GM10847 (cell line): ENCODE measurements around the gene FARP2.

Experiments
- POLR2A ChIP-seq: IDR thresholded peaks from 2 replicates; pipeline ENCODE4 v1.6.1; 2011; ENCODE audit not compliant: insufficient read length; ENCODE audit errors: extremely low read depth

The FARP2 gene

GRCh38 chr2:241417626-241418025 is 61.5 kb downstream of the FARP2 start:
- TF ChIP-seq POLR2A = no peak

GRCh38 chr2:241421330-241421729 is 65.2 kb downstream of the FARP2 start:
- no peak for TF ChIP-seq POLR2A

- no peak for TF ChIP-seq POLR2A
Observed at GRCh38 chr2:241422350-241422749, 66.3 kb downstream of the FARP2 start.

- TF ChIP-seq POLR2A = no peak
Observed at GRCh38 chr2:241425368-241425767, 69.3 kb downstream of the FARP2 start.

- no peak for TF ChIP-seq POLR2A
Observed at GRCh38 chr2:241430178-241430577, 74.1 kb downstream of the FARP2 start.

GRCh38 chr2:241432824-241433448 is 76.9 kb downstream of the FARP2 start:
- TF ChIP-seq POLR2A = no peak

GRCh38 chr2:241437179-241437578 is 81.1 kb downstream of the FARP2 start:
- TF ChIP-seq POLR2A = no peak

- no peak for TF ChIP-seq POLR2A
Observed at GRCh38 chr2:241441492-241441891, 85.4 kb downstream of the FARP2 start.

- TF ChIP-seq POLR2A = no peak
Observed at GRCh38 chr2:241443486-241444223, 87.6 kb downstream of the FARP2 start.

GRCh38 chr2:241445426-241445825 is 89.3 kb downstream of the FARP2 start:
- TF ChIP-seq POLR2A = no peak

- TF ChIP-seq POLR2A = no peak
Observed at GRCh38 chr2:241451840-241452506, 95.9 kb downstream of the FARP2 start.

GRCh38 chr2:241454837-241455485 is 98.9 kb downstream of the FARP2 start:
- TF ChIP-seq POLR2A = no peak

GRCh38 chr2:241456546-241456945 is 100.5 kb downstream of the FARP2 start:
- TF ChIP-seq POLR2A = no peak

GRCh38 chr2:241458687-241459086 is 102.6 kb downstream of the FARP2 start:
- no peak for TF ChIP-seq POLR2A

- no peak for TF ChIP-seq POLR2A
Observed at GRCh38 chr2:241459520-241459919, 103.4 kb downstream of the FARP2 start.

- TF ChIP-seq POLR2A = no peak
Observed at GRCh38 chr2:241460631-241461030, 104.5 kb downstream of the FARP2 start.
